Thymus (tissue), 11 donors: Measurements from ENCODE around the gene SPIN1. TPM values are rescaled to one million over a fixed set of nuclear protein-coding genes. Genes with fewer than 3 reads are reported as not detected.
"Not testable (repeated sequence)": the region's sequence is repeated elsewhere in the genome, so short reads cannot be mapped to it uniquely, and the experiment has no call there.

Source experiments
- DNase-seq, 9 donors: peaks; one replicate each; pipeline ENCODE4 v3.0.0-alpha.2; 2013; ENCODE audit warnings: low spot score in 9 of 9, low read depth in 6 of 9, missing footprints in 1 of 9
- H3K27ac ChIP-seq, 2 donors: one replicate each; pipeline ENCODE4 v1.5.1; 2013; ENCODE audit warnings: control low read depth in 1 of 2, low read depth in 1 of 2, low read length in 1 of 2, mild to moderate bottlenecking in 1 of 2, moderate library complexity in 1 of 2
- H3K27me3 ChIP-seq, 2 donors: one replicate each; pipeline ENCODE4 v1.5.1; 2013; ENCODE audit warnings: low read length in 1 of 2; ENCODE audit not compliant: control insufficient read depth in 2 of 2, insufficient read depth in 1 of 2
- H3K36me3 ChIP-seq, 2 donors: one replicate each; pipeline ENCODE4 v1.5.1; 2013; ENCODE audit warnings: low read length in 1 of 2, mild to moderate bottlenecking in 1 of 2, moderate library complexity in 1 of 2; ENCODE audit not compliant: control insufficient read depth in 2 of 2, insufficient read depth in 2 of 2
- H3K4me1 ChIP-seq, 2 donors: one replicate each; pipeline ENCODE4 v1.5.1; 2013; ENCODE audit warnings: low read length in 2 of 2; ENCODE audit not compliant: control insufficient read depth in 2 of 2, insufficient read depth in 2 of 2
- H3K4me3 ChIP-seq, 2 donors: one replicate each; pipeline ENCODE4 v1.5.1; 2013; ENCODE audit warnings: low read length in 2 of 2, control low read depth in 1 of 2, mild to moderate bottlenecking in 1 of 2
- H3K9me3 ChIP-seq, 2 donors: one replicate each; pipeline ENCODE4 v1.5.1; 2013; ENCODE audit warnings: low read length in 1 of 2, mild to moderate bottlenecking in 1 of 2; ENCODE audit not compliant: control insufficient read depth in 2 of 2, insufficient read depth in 1 of 2
- WGBS: extraction: QIAGEN DNeasy Blood & Tissue Kit; methylation state at CpG from one replicate; pipeline ENCODE4 v1.1.7; 2013; 5-methylcytosine and 5-hydroxymethylcytosine counted together
- polyA plus RNA-seq: library from polyadenylated mRNA; stranded (reverse); fragments of 200-250 nt; gene quantifications from one replicate; pipeline ENCODE4 v1.2.3, GENCODE V29; 2013
- total RNA-seq: library from RNA; stranded (reverse); fragments of 120-200 nt; gene quantifications from one replicate; pipeline ENCODE4 v1.2.4, GENCODE V29; 2013
- donor health status: healthy.

Gene SPIN1
- total and polyA plus RNA-seq, 2 donors: 36.9 to 41.0 TPM

GRCh38 chr9:88381322-88381721 is 6.9 kb upstream of the SPIN1 start:
- 98% methylated on average over 10 of the region's 10 CpGs for WGBS
- H3K4me3 ChIP-seq, H3K27me3 ChIP-seq, DNase-seq, H3K27ac ChIP-seq, H3K4me1 ChIP-seq, H3K36me3 ChIP-seq, H3K9me3 ChIP-seq: not testable (repeated sequence)

- peaks cover 7 to 12% of the 10 kb centered on the region in 2 donors for H3K4me1 ChIP-seq
- DNase-seq: no peak
- WGBS: 97% methylated on average over 3 of the region's 3 CpGs
Measured at GRCh38 chr9:88383176-88383575, 5.1 kb upstream of the SPIN1 start.

DNA sequence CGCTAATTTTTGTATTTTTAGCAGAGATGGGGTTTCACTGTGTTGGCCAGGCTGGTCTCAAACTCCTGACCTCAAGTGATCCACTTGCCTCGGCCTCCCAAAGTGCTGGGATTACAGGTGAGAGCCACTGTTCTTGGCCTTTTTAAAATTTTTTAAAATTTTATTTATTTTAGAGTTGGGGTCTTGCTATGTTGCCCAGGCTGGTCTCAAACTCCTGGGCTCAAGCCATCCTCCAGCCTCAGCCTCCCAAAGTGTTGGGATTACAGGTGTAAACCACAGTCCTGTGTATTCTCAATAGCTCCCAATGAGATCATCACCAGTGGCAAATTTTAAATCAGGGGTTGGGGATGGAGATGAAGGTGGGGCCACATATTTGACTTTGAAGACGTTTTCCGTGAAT is 2.1 kb upstream of the SPIN1 start:
- not testable (repeated sequence) for H3K9me3 ChIP-seq

More at GRCh38 chr9:88383176-88383575, 5.1 kb upstream of the SPIN1 start:
- no peaks in the 10 kb centered on the region for H3K9me3 ChIP-seq
- H3K4me3 ChIP-seq: no peak overlapping the region
- no peaks in the 10 kb centered on the region for H3K36me3 ChIP-seq
- no peak overlapping the region for H3K27ac ChIP-seq
- H3K27me3 ChIP-seq: no peaks in the 10 kb centered on the region

DNA sequence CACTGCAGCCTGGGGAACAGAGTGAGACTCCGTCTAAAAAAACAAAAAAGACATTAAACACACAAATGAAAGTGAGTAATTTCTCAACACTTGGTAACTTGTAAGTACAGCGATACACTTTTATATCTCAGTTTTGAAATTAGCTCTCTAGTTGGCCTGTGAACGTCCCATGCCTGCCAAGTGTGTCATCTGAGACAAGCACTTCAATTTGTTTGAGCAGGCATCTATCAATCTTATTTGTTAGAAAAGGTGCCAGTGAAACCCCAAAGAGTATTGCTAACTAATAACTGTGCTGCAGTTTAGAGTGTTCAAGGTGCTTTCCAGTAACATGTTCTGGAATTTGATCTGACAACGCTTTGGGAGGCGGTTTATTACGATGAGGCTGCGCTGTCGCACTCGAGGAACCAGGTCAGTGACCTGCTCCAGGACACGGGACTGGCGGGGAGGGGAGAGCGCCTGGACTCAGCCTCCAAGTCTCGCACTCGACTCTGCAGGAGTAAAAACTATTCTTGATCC is 1.1 kb upstream of the SPIN1 start:
- WGBS: 45% methylated on average over 14 of the region's 14 CpGs
- Histone ChIP-seq H3K4me3 (peak overlapping the region; percentile 76 to 97), H3K27ac (peak overlapping the region; percentile 1 to 91), H3K36me3 (no peaks in the 10 kb centered on the region), H3K9me3 (no peaks in the 10 kb centered on the region), H3K4me1 (peaks cover 14 to 16% of the 10 kb centered on the region in 2 donors), H3K27me3 (no peaks in the 10 kb centered on the region)
- peak in 2 of 9 donors; percentile 4 to 6 for DNase-seq

More for the DNA sequence above, 2.1 kb upstream of the SPIN1 start:
- H3K4me1 ChIP-seq: peaks cover 12 to 16% of the 10 kb centered on the region in 2 donors
- not testable (repeated sequence) for H3K4me3 ChIP-seq, DNase-seq, H3K27me3 ChIP-seq, H3K27ac ChIP-seq, H3K36me3 ChIP-seq
- WGBS: 97% methylated on average over 4 of the region's 4 CpGs

- Histone ChIP-seq H3K9me3 (no peaks in the 10 kb centered on the region), H3K36me3 (no peaks in the 10 kb centered on the region), H3K27ac (peak overlapping the region; percentile 91 to 94), H3K4me1 (peaks cover 14 to 16% of the 10 kb centered on the region in 2 donors), H3K4me3 (peak overlapping the region; percentile 76 to 97), H3K27me3 (no peaks in the 10 kb centered on the region)
- under 1% methylated on average over 40 of the region's 40 CpGs for WGBS
- DNase-seq: peak; percentile 30 to 80 (median 56)
Measured at GRCh38 chr9:88387552-88388202, 567 bp upstream of the SPIN1 start.

GRCh38 chr9:88388886-88389605 is 802 bp downstream of the SPIN1 start:
- H3K36me3 ChIP-seq: no peaks in the 10 kb centered on the region
- H3K9me3 ChIP-seq: no peaks in the 10 kb centered on the region
- H3K4me1 ChIP-seq: peaks cover 14 to 16% of the 10 kb centered on the region in 2 donors
- peak overlapping the region; percentile 68 to 97 for H3K4me3 ChIP-seq
- H3K27ac ChIP-seq: peak overlapping the region; percentile 52 to 85
- WGBS: 2% methylated on average over 71 of the region's 71 CpGs
- DNase-seq: peak in 8 of 9 donors; percentile 23 to 71 (median 36)
- no peaks in the 10 kb centered on the region for H3K27me3 ChIP-seq

- no peak overlapping the region for H3K4me3 ChIP-seq
- DNase-seq: no peak
- H3K4me1 ChIP-seq: peaks cover 14 to 16% of the 10 kb centered on the region in 2 donors
- H3K36me3 ChIP-seq: no peaks in the 10 kb centered on the region
- no peaks in the 10 kb centered on the region for H3K27me3 ChIP-seq
- no peaks in the 10 kb centered on the region for H3K9me3 ChIP-seq
- WGBS: 88% methylated on average over 3 of the region's 3 CpGs
- no peak overlapping the region for H3K27ac ChIP-seq
Measured at GRCh38 chr9:88390371-88390990, 2.2 kb downstream of the SPIN1 start.

- WGBS: 55% methylated on average over 2 of the region's 2 CpGs
- no peaks in the 10 kb centered on the region for H3K27me3 ChIP-seq
- DNase-seq: no peak
- no peak overlapping the region for H3K4me3 ChIP-seq
- no peaks in the 10 kb centered on the region for H3K9me3 ChIP-seq
- no peak overlapping the region for H3K27ac ChIP-seq
- H3K36me3 ChIP-seq: no peaks in the 10 kb centered on the region
- peaks cover 14 to 16% of the 10 kb centered on the region in 2 donors for H3K4me1 ChIP-seq
Measured at GRCh38 chr9:88391236-88391635, 3.0 kb downstream of the SPIN1 start.

GRCh38 chr9:88391921-88392320 is 3.7 kb downstream of the SPIN1 start:
- H3K27ac ChIP-seq: no peak overlapping the region
- H3K27me3 ChIP-seq: no peaks in the 10 kb centered on the region
- WGBS: 76% methylated on average over 3 of the region's 3 CpGs
- DNase-seq: no peak
- H3K9me3 ChIP-seq: no peaks in the 10 kb centered on the region
- peaks cover 14% of the 10 kb centered on the region in 2 donors for H3K4me1 ChIP-seq
- H3K36me3 ChIP-seq: no peaks in the 10 kb centered on the region
- H3K4me3 ChIP-seq: no peak overlapping the region
